ENCODE measurements around the gene ABHD15.

Gene ABHD15

GRCh38 chr17:29591146-29591736 is 24.4 kb upstream of the ABHD15 start:
- TF ChIP-seq, protein P1, sequence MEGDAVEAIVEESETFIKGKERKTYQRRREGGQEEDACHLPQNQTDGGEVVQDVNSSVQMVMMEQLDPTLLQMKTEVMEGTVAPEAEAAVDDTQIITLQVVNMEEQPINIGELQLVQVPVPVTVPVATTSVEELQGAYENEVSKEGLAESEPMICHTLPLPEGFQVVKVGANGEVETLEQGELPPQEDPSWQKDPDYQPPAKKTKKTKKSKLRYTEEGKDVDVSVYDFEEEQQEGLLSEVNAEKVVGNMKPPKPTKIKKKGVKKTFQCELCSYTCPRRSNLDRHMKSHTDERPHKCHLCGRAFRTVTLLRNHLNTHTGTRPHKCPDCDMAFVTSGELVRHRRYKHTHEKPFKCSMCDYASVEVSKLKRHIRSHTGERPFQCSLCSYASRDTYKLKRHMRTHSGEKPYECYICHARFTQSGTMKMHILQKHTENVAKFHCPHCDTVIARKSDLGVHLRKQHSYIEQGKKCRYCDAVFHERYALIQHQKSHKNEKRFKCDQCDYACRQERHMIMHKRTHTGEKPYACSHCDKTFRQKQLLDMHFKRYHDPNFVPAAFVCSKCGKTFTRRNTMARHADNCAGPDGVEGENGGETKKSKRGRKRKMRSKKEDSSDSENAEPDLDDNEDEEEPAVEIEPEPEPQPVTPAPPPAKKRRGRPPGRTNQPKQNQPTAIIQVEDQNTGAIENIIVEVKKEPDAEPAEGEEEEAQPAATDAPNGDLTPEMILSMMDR (IDR thresholded peaks at IDR 0.05; ENCODE audit: low read depth, low read length, missing control alignments) = no peak
- peak overlapping the region; percentile 31 for H3K4me3 ChIP-seq (ENCODE audit: low read depth, low read length)
- in situ Hi-C loops (cut with HindIII; ENCODE audit: low sequenced_read_pairs) = no loop called here
- no peak for DNase-seq (ENCODE audit: low read depth)

- DNase-seq (ENCODE audit: low read depth) = no peak
- in situ Hi-C loops (cut with HindIII; ENCODE audit: low sequenced_read_pairs) = no loop called here
- TF ChIP-seq, protein P1 (IDR thresholded peaks at IDR 0.05; ENCODE audit: low read depth, low read length, missing control alignments) = no peak
- H3K4me3 ChIP-seq (ENCODE audit: low read depth, low read length) = peak overlapping the region; percentile 44
Measured at GRCh38 chr17:29590411-29591145, 23.7 kb upstream of the ABHD15 start.

DNA sequence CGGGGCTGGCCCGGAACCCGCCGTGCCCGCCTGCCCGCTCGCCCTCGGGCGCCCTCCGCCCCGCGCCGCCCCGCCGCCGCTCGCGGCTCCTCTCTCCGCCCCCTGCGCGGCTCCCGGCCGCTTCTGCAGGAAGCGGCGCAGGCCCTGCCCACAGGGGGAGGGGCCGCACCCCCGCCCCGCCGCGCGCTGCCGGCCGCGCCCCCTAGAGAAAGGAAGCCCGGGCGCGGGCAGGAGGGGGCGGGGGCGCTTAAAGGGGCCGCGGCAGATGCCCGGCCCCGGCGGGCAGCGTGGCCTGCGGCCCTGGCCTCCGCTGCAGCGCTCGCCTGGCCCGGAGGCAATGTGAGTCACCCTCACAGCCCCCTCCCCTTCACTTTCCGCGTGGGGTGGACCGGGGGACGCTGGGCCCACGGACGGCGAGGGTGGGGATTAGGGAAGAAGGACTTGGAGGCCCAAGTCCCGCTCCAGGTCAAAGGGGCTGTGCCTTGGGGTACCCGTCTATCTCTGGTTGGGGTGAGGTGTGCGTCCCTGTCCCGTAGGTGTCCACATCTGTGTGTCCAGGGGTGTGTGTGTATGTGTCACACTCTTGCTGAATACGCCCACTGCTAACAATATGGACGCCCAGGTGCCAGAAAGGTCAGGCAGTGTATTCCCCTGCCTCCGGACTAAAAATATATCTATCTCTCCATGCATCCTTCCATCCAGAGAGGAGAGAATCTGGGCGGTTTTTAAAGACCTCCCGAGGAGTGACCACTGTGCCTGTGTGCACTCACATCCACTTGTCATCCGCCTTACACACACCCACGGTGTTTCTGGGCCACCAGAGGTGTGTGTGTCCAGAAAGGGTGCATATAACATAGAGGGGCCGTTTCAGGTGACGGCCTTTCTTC is 22.9 kb upstream of the ABHD15 start, which contains the start of gene GIT1:
Gene GIT1, minus strand, starts transcription at position 125 of the 887 bp plus-strand sequence. CDS start 270 bp downstream, outside the sequence.
- in situ Hi-C loops (cut with HindIII; ENCODE audit: low sequenced_read_pairs) = no loop called here
- no peak for DNase-seq (ENCODE audit: low read depth)
- TF ChIP-seq, protein P1 (IDR thresholded peaks at IDR 0.05; ENCODE audit: low read depth, low read length, missing control alignments) = no peak
- peak within 1 kb of the TSS; percentile 73 for H3K4me3 ChIP-seq (ENCODE audit: low read depth, low read length)

DNA sequence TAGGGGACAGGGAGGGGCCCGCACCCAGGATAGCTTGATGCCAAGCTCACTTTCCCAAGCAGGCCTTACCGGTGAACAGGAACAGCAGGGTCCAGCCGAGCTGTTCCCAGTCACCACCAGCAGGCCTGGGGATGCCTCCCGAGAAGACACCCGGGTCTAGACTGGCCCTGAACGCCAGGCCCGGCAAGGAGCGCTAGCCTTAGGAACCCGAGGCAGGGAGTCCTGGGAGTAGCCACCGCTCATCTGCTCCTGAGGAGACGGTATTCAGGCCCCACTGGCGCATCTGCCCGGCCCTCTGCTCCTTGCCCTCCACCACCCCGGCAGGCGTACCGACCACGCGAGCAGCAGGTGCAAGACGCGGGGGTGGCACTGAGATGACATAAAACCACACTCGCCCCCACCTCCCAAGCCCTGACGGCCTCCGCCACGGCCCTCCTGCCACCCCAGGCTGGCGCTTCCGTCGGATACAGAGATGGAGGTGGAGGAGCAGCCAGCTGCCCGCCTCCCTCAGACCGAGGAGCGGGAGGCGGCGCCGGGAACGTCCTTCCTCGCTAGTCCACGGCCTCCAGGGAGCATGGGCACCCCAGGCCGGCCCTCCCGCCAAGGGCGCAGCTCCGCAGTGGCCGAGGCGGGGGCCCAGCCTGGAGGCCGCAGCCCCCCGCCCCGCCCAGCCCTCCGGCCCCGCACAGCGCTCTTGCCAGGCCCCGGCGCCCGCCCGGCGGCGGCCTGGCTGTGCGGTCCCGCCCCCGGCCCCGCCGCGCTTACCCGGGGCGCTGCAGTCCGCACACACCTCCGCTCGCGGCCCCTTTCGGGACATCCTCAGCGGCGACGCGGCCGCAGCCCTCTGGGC is 21.9 kb upstream of the ABHD15 start:
- TF ChIP-seq, protein P1 (IDR thresholded peaks at IDR 0.05; ENCODE audit: low read depth, low read length, missing control alignments) = no peak
- in situ Hi-C loops (cut with HindIII; ENCODE audit: low sequenced_read_pairs) = no loop called here
- no peak for DNase-seq (ENCODE audit: low read depth)
- H3K4me3 ChIP-seq (ENCODE audit: low read depth, low read length) = peak overlapping the region; percentile 73

DNA sequence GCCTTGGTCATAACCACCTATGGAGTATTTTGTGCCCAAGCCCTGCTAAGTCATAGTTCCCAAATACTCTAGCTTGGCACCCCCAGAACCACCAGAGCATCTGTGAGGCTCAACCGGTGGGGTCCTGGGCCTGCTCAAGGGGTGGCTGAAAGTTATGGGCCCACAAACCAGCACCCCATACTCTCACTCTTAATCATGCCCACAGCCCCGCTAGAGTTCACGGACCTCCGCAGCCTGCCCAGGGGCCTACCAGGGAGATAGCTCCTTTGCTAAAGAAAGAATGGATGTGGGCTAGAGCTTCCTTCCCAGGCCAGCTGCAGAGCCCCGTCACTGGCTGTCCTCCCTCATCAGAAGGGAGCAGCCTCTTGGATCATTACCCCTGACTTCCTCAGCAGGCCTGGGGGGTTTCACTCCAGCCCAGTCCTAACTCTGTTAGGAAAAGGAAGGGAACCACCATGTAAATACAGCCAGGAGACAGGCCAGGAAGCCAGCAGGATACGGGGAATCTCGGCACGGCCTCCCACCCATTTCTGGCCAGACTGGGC is 21.3 kb upstream of the ABHD15 start:
- peak overlapping the region; percentile 73 for H3K4me3 ChIP-seq (ENCODE audit: low read depth, low read length)
- DNase-seq (ENCODE audit: low read depth) = no peak
- in situ Hi-C loops (cut with HindIII; ENCODE audit: low sequenced_read_pairs) = no loop called here
- TF ChIP-seq, protein P1 (IDR thresholded peaks at IDR 0.05; ENCODE audit: low read depth, low read length, missing control alignments) = no peak
